GM12875 (cell line): ENCODE data around the gene LUZP1.

Experiments
- H3K4me3 ChIP-seq: one replicate; pipeline ENCODE4 v1.5.1; 2011; ENCODE audit warnings: low read depth, low read length, control low read depth
- CTCF ChIP-seq: IDR thresholded peaks from 2 replicates; pipeline ENCODE4 v1.5.1; 2011; ENCODE audit warnings: low read depth, mild to moderate bottlenecking, control low read depth, inconsistent platforms, low read length, moderate library complexity, borderline replicate concordance; ENCODE audit not compliant: insufficient read depth

Gene LUZP1

GRCh38 chr1:23116921-23117699, 51.5 kb downstream of the LUZP1 start:
- TF ChIP-seq CTCF: no peak
- H3K4me3 ChIP-seq: no peak overlapping the region

GRCh38 chr1:23116216-23116836, 52.3 kb downstream of the LUZP1 start:
- no peak for TF ChIP-seq CTCF
- no peak overlapping the region for H3K4me3 ChIP-seq

GRCh38 chr1:23114424-23115079, 54.1 kb downstream of the LUZP1 start:
- TF ChIP-seq CTCF: no peak
- no peak overlapping the region for H3K4me3 ChIP-seq

GRCh38 chr1:23111600-23112535, 56.8 kb downstream of the LUZP1 start:
- no peak overlapping the region for H3K4me3 ChIP-seq
- TF ChIP-seq CTCF: no peak

- no peak overlapping the region for H3K4me3 ChIP-seq
- TF ChIP-seq CTCF: no peak
Measured at GRCh38 chr1:23110391-23110790, 58.3 kb downstream of the LUZP1 start.

GRCh38 chr1:23108918-23109533, 59.6 kb downstream of the LUZP1 start:
- H3K4me3 ChIP-seq: no peak overlapping the region
- no peak for TF ChIP-seq CTCF
